B cell (primary cell): ENCODE results near the gene THAP2. TPM values are rescaled to one million over a fixed set of nuclear protein-coding genes. Genes with fewer than 3 reads are reported as not detected.

ENCODE experiments used
- ATAC-seq: fragments of 200-7000 bp; cut with Tn5 transposase; one replicate; pipeline ENCODE4 v1.10.0; 2021; ENCODE audit warnings: low read depth, mild to moderate bottlenecking, moderate number of reproducible peaks, moderate library complexity
- CTCF ChIA-PET: fragments of 350-600 bp; sonication (Branson Sonifier 250); formaldehyde crosslinking; loops from one replicate; lab custom pipeline; 2021; ENCODE audit warnings: antibody characterized with exemption, inconsistent platforms; lab: Charles Lee
- POLR2A ChIA-PET: fragments of 350-600 bp; sonication (Branson Sonifier 250); formaldehyde crosslinking; loops from one replicate; lab custom pipeline; 2021; ENCODE audit warnings: antibody characterized with exemption; lab: Charles Lee
- DNase-seq: peaks from one replicate; pipeline ENCODE4 v3.0.0; 2013
- H2AFZ ChIP-seq: 2 replicates; pipeline ENCODE4 v1.6.1; 2012; ENCODE audit warnings: mild to moderate bottlenecking, low read depth, low read length; ENCODE audit not compliant: insufficient read depth, poor library complexity, severe bottlenecking
- H3K27ac ChIP-seq, 2 donors: 1 replicate in 1 of 2; 2 replicates in 1 of 2; pipeline ENCODE4 v1.5.1; 2012 to 2013; ENCODE audit warnings: low read length in 2 of 2, mild to moderate bottlenecking in 2 of 2, moderate library complexity in 1 of 2
- H3K27me3 ChIP-seq, 4 experiments: fragments of 200-600 bp in 1 of 4; sonication (generic) in 1 of 4; replicated peaks in 1 of 4; 1 replicate in 2 of 4; 2 replicates in 2 of 4; pipeline versions ENCODE4 v1.6.1 to v1.7.0; 2013 to 2016; ENCODE audit warnings: low read length in 3 of 4, mild to moderate bottlenecking in 2 of 4, mixed read lengths in 1 of 4, moderate library complexity in 1 of 4; ENCODE audit not compliant: insufficient read depth in 4 of 4, control insufficient read depth in 3 of 4; ENCODE audit errors: control extremely low read depth in 1 of 4
- H3K36me3 ChIP-seq, 2 experiments: replicated peaks in 1 of 2; 1 replicate in 1 of 2; 2 replicates in 1 of 2; pipeline versions ENCODE4 v1.6.1 to v1.7.1; 2013; ENCODE audit warnings: low read length in 1 of 2; ENCODE audit not compliant: insufficient read depth in 2 of 2, control insufficient read depth in 1 of 2; ENCODE audit errors: control extremely low read depth in 1 of 2, extremely low read depth in 1 of 2
- H3K4me1 ChIP-seq, 2 donors: fragments of 200-600 bp in 1 of 2; sonication (generic) in 1 of 2; 1 replicate in 1 of 2; 2 replicates in 1 of 2; pipeline versions ENCODE4 v1.5.1 to v1.6.1; 2013 to 2017; ENCODE audit warnings: low read length in 2 of 2; ENCODE audit not compliant: control insufficient read depth in 2 of 2, insufficient read depth in 2 of 2
- H3K4me2 ChIP-seq: replicated peaks from 2 replicates; pipeline ENCODE3; 2012; ENCODE audit warnings: mild to moderate bottlenecking, low read depth, low read length; ENCODE audit not compliant: poor library complexity, severe bottlenecking
- H3K4me3 ChIP-seq, 5 experiments: fragments of 200-600 bp in 1 of 5; sonication (generic) in 1 of 5; 1 replicate in 3 of 5; 2 replicates in 2 of 5; pipeline versions ENCODE4 v1.5.1 to v1.7.0; 2011 to 2016; ENCODE audit warnings: low read length in 4 of 5, mild to moderate bottlenecking in 4 of 5, low read depth in 2 of 5, control low read depth in 1 of 5, moderate library complexity in 1 of 5; ENCODE audit not compliant: insufficient read depth in 1 of 5; ENCODE audit errors: control extremely low read depth in 1 of 5, extremely low read depth in 1 of 5
- H3K79me2 ChIP-seq: fragments of 200-600 bp; sonication (generic); one replicate; pipeline ENCODE4 v1.6.0; 2016; ENCODE audit warnings: low read length; ENCODE audit not compliant: control insufficient read depth, insufficient read depth
- H3K9ac ChIP-seq: fragments of 200-600 bp; sonication (generic); 2 replicates; pipeline ENCODE4 v1.6.1; 2017; ENCODE audit warnings: mild to moderate bottlenecking, low read length, moderate library complexity
- H3K9me3 ChIP-seq, 3 donors: one replicate each; pipeline versions ENCODE4 v1.6.1 to v1.7.1; 2013; ENCODE audit warnings: low read length in 2 of 3; ENCODE audit not compliant: control insufficient read depth in 2 of 3, insufficient read depth in 1 of 3; ENCODE audit errors: control extremely low read depth in 1 of 3
- H4K20me1 ChIP-seq: 2 replicates; pipeline ENCODE4 v1.6.0; 2012; ENCODE audit warnings: mild to moderate bottlenecking, low read length; ENCODE audit not compliant: insufficient read depth, control insufficient read depth, poor library complexity, severe bottlenecking
- H3K27ac Mint-ChIP-seq: one replicate; pipeline ENCODE4 v1.8.0; 2021; ENCODE audit warnings: mixed read lengths
- H3K27me3 Mint-ChIP-seq: one replicate; pipeline ENCODE4 v1.8.0; 2021; ENCODE audit warnings: mixed read lengths
- H3K4me1 Mint-ChIP-seq: one replicate; pipeline ENCODE4 v1.8.0; 2021; ENCODE audit warnings: mixed read lengths
- H3K4me3 Mint-ChIP-seq: one replicate; pipeline ENCODE4 v1.8.0; 2021; ENCODE audit warnings: mixed read lengths
- H3K9me3 Mint-ChIP-seq: one replicate; pipeline ENCODE4 v1.8.0; 2022; ENCODE audit warnings: mixed read lengths; ENCODE audit not compliant: insufficient read depth
- CTCF ChIP-seq: fragments of 200-600 bp; IDR thresholded peaks from one replicate; pipeline ENCODE4 v1.8.0; 2022; ENCODE audit warnings: antibody characterized with exemption, mild to moderate bottlenecking
- EZH2 ChIP-seq: IDR thresholded peaks from 2 replicates; pipeline ENCODE4 v1.6.1; 2012; ENCODE audit warnings: borderline replicate concordance, low read depth, mild to moderate bottlenecking, moderate library complexity, low read length; ENCODE audit not compliant: insufficient read depth, poor library complexity, severe bottlenecking
- WGBS: methylation state at CpG from one replicate; pipeline ENCODE4 v1.1.5; 2013; ENCODE audit warnings: missing lambda C conversion rate; ENCODE audit not compliant: insufficient coverage; 5-methylcytosine and 5-hydroxymethylcytosine counted together
- intact Hi-C: fragments of 100-400 bp; cut with micrococcal nuclease; formaldehyde crosslinking; loops from one replicate; pipeline ENCODE4 v1.10.0; 2022
- polyA plus RNA-seq: library from polyadenylated mRNA; depleted of rRNA; stranded (reverse); fragments of >200 nt; gene quantifications from 2 replicates; pipeline ENCODE4 v1.2.3, GENCODE V29; 2012
- total RNA-seq, 2 donors: library from RNA; stranded (reverse); fragments of 120-200 nt in 1 of 2; gene quantifications; 1 replicate in 1 of 2; 2 replicates in 1 of 2; pipeline versions ENCODE4 v1.2.3 to v1.2.4, GENCODE V29; 2013 to 2022

The THAP2 gene
- total and polyA plus RNA-seq, 2 donors (not counting 1 experiment from before 2014, with no cell fraction given): 11.6 to 13.2 TPM

GRCh38 chr12:71710276-71711125, 46.4 kb downstream of the THAP2 start:
- no peaks in the 10 kb centered on the region for H4K20me1 ChIP-seq
- H3K4me3 Mint-ChIP-seq: no peak overlapping the region
- ChIA-PET POLR2A (no interaction called here), CTCF (no interaction called here)
- H3K4me1 ChIP-seq: peaks cover 8 to 9% of the 10 kb centered on the region in 2 donors
- H3K4me1 Mint-ChIP-seq: peaks cover 26% of the 10 kb centered on the region
- H3K36me3 ChIP-seq: peaks cover 2 to 13% of the 10 kb centered on the region in 2 experiments
- no peaks in the 10 kb centered on the region for H3K27me3 ChIP-seq
- H3K27ac Mint-ChIP-seq: no peak overlapping the region
- peaks cover 5 to 20% (median 15%) of the 10 kb centered on the region in 3 donors for H3K9me3 ChIP-seq
- 86% methylated on average over 4 of the region's 7 CpGs for WGBS
- no peak overlapping the region for H3K9ac ChIP-seq
- no peak overlapping the region for H2AFZ ChIP-seq
- H3K9me3 Mint-ChIP-seq: peaks cover 7% of the 10 kb centered on the region
- no peak for DNase-seq
- H3K27ac ChIP-seq: no peak overlapping the region
- TF ChIP-seq EZH2 (no peak), CTCF (no peak)
- intact Hi-C loops: no loop called here
- no peaks in the 10 kb centered on the region for H3K79me2 ChIP-seq
- H3K27me3 Mint-ChIP-seq: no peaks in the 10 kb centered on the region
- no peak for ATAC-seq
- H3K4me2 ChIP-seq: no peak overlapping the region
- H3K4me3 ChIP-seq: no peak overlapping the region

GRCh38 chr12:71718611-71719010, 54.5 kb downstream of the THAP2 start:
- Histone ChIP-seq H3K9me3 (peaks cover 0 to 16% (median 12%) of the 10 kb centered on the region in 3 donors), H4K20me1 (no peaks in the 10 kb centered on the region), H3K27me3 (no peaks in the 10 kb centered on the region), H3K27ac (no peak overlapping the region), H3K4me2 (no peak overlapping the region), H2AFZ (no peak overlapping the region), H3K36me3 (no peaks in the 10 kb centered on the region), H3K4me3 (no peak overlapping the region), H3K4me1 (no peaks in the 10 kb centered on the region), H3K9ac (no peak overlapping the region), H3K79me2 (no peaks in the 10 kb centered on the region)
- Mint-ChIP-seq H3K27ac (no peak overlapping the region), H3K9me3 (no peaks in the 10 kb centered on the region), H3K4me3 (no peak overlapping the region), H3K27me3 (no peaks in the 10 kb centered on the region), H3K4me1 (no peaks in the 10 kb centered on the region)
- ATAC-seq (no peak), DNase-seq (no peak)
- intact Hi-C loops: no loop called here
- ChIA-PET CTCF (no interaction called here), POLR2A (no interaction called here)
- TF ChIP-seq CTCF (no peak), EZH2 (no peak)
